RPMI8226 (cell line): Measurements from ENCODE around the gene WASHC2C.
"Not testable (repeated sequence)": the region's sequence is repeated elsewhere in the genome, so short reads cannot be mapped to it uniquely, and the experiment has no call there.

Experiments used
- DNase-seq: peaks from one replicate; pipeline ENCODE4 v3.0.0-alpha.2; 2015

WASHC2C gene

GRCh38 chr10:45771757-45772461 is 44.8 kb downstream of the WASHC2C start:
- DNase-seq = not testable (repeated sequence)

GRCh38 chr10:45786217-45786616 is 59.2 kb downstream of the WASHC2C start:
- not testable (repeated sequence) for DNase-seq

- not testable (repeated sequence) for DNase-seq
These were observed 60.2 kb downstream of the WASHC2C start for GRCh38 chr10:45787212-45787741.

GRCh38 chr10:45789991-45790390 is 62.9 kb downstream of the WASHC2C start:
- not testable (repeated sequence) for DNase-seq

- DNase-seq = not testable (repeated sequence)
These were observed 63.8 kb downstream of the WASHC2C start for GRCh38 chr10:45790694-45791426.

GRCh38 chr10:45794761-45795160 is 67.7 kb downstream of the WASHC2C start:
- DNase-seq = not testable (repeated sequence)

GRCh38 chr10:45803060-45804010 is 76.3 kb downstream of the WASHC2C start:
- not testable (repeated sequence) for DNase-seq

- DNase-seq = not testable (repeated sequence)
These were observed 77.9 kb downstream of the WASHC2C start for GRCh38 chr10:45804996-45805395.

- DNase-seq = no peak
These were observed 82.8 kb downstream of the WASHC2C start for GRCh38 chr10:45809837-45810236.

GRCh38 chr10:45811075-45811474 is 84.0 kb downstream of the WASHC2C start:
- DNase-seq = no peak

- DNase-seq = not testable (repeated sequence)
These were observed 85.9 kb downstream of the WASHC2C start for GRCh38 chr10:45812959-45813358.

GRCh38 chr10:45814146-45814545 is 87.1 kb downstream of the WASHC2C start:
- not testable (repeated sequence) for DNase-seq

GRCh38 chr10:45817130-45817859 is 90.2 kb downstream of the WASHC2C start:
- DNase-seq = no peak

- DNase-seq = no peak
These were observed 90.8 kb downstream of the WASHC2C start for GRCh38 chr10:45817912-45818311.

GRCh38 chr10:45819552-45819951 is 92.5 kb downstream of the WASHC2C start:
- no peak for DNase-seq

GRCh38 chr10:45820107-45820830 is 93.2 kb downstream of the WASHC2C start:
- DNase-seq = not testable (repeated sequence)

GRCh38 chr10:45822918-45823317 is 95.9 kb downstream of the WASHC2C start:
- DNase-seq = not testable (repeated sequence)
